ENCODE measurements around the gene NUDCD3.

NUDCD3 gene

DNA sequence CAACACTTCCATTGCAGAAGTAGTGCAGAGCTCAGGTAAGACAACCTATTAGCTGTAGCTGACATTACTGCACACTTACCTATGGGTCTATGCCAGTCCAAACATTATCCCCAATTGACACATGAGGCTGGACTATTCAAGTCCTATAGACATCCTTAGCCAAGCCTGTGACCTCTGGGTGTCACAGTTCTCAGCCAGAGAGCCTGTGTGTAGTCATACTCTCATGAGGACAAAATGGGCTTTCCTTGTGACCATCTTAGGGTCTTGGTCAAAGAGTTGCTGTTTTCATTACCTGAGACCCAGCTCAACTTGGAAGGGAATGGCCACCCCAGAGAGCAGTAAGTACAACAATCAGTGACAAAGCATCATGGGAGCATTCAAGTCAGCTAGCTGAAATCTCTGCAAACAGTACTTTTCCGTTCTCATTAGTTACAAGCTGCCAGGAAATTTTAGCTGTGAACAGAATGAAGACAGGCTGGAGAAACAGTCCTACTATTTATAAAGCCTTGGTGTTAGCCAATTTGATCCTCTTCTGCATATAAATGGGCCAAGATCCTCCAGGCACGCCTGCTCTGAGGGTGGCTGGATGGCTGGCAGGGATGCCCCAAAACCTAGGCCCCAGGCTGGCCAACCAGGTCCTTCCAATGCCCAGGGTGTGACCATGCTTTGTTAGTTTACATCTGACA, 44.3 kb downstream of the NUDCD3 start:
- in situ Hi-C loops (cut with HindIII; ENCODE audit: low sequenced_read_pairs): no loop called here
- TF ChIP-seq, protein P1, sequence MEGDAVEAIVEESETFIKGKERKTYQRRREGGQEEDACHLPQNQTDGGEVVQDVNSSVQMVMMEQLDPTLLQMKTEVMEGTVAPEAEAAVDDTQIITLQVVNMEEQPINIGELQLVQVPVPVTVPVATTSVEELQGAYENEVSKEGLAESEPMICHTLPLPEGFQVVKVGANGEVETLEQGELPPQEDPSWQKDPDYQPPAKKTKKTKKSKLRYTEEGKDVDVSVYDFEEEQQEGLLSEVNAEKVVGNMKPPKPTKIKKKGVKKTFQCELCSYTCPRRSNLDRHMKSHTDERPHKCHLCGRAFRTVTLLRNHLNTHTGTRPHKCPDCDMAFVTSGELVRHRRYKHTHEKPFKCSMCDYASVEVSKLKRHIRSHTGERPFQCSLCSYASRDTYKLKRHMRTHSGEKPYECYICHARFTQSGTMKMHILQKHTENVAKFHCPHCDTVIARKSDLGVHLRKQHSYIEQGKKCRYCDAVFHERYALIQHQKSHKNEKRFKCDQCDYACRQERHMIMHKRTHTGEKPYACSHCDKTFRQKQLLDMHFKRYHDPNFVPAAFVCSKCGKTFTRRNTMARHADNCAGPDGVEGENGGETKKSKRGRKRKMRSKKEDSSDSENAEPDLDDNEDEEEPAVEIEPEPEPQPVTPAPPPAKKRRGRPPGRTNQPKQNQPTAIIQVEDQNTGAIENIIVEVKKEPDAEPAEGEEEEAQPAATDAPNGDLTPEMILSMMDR (IDR thresholded peaks at IDR 0.05; ENCODE audit: low read depth, low read length): no peak

DNA sequence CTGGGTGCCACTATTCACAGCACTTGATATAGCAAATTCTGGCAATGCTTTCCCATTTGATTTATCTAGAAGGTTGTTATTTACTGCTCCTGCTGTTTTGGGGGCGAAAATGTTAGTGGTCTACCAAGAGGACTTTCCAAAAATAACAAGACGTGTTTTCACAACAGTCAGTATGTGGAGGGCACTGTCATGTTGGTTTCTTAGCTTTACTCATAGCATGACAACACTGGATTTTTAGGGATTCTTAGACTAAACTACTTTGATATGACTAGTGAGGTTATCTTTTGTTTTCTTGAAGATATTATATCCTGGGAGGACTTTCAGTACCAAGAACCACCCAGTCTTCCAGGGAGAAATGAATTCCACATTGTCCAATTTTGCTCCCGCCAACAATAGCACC, 49.4 kb downstream of the NUDCD3 start:
- in situ Hi-C loops (cut with HindIII; ENCODE audit: low sequenced_read_pairs): no loop called here
- DNase-seq (ENCODE audit: low read depth, low spot score): no peak
- H3K4me3 ChIP-seq (ENCODE audit: low read depth, low read length): no peak overlapping the region
- TF ChIP-seq, protein P1 (IDR thresholded peaks at IDR 0.05; ENCODE audit: low read depth, low read length): no peak

More for the DNA sequence above, 44.3 kb downstream of the NUDCD3 start:
- H3K4me3 ChIP-seq (ENCODE audit: low read depth, low read length): no peak overlapping the region
- no peak for DNase-seq (ENCODE audit: low read depth, low spot score)

DNA sequence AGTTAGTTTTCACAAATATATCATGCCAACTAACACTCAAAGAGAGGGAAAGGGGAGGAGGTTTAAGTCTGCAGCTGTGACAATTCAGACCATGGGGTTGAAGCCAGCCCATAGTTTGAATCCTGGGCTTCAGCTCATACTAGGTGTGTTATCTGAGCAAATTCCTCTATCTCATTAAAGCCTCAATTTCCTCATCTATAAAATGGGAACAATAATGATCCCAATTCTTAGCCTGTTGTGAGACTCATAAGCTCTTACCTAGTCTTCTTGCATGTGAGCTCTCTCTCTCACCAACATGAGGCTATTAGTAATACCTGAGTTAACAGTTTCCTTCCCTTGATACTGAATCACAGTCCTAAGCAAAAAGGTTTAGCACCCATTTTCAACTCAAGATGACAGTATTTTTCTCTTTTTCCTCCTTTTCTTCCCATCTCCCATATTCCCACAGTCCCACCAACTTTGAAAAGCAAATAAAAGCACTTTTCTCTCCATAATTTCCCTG, 49.8 kb downstream of the NUDCD3 start:
- no peak overlapping the region for H3K4me3 ChIP-seq (ENCODE audit: low read depth, low read length)

DNA sequence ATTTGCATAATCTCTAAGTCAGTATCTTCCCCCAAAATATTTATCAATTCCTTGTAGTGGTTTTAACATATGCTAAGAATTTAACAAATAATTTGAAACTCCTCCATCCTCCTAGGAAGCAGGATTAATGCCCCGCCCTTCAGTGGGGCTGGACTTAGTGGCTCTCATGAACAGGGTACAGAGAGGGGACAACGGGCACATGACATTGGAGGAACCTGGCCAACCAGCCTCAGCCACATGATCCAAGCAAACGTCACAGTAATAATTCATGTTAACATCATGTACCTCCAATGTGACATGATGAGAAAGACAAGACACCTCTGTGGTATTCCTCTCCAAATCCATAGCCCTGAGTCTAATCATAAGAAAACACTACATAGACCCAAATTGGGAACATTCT, 50.5 kb downstream of the NUDCD3 start:
- TF ChIP-seq, protein P1 (IDR thresholded peaks at IDR 0.05; ENCODE audit: low read depth, low read length): no peak
- no peak for DNase-seq (ENCODE audit: low read depth, low spot score)
- in situ Hi-C loops (cut with HindIII; ENCODE audit: low sequenced_read_pairs): no loop called here
- H3K4me3 ChIP-seq (ENCODE audit: low read depth, low read length): no peak overlapping the region

More for the DNA sequence above, 49.8 kb downstream of the NUDCD3 start:
- in situ Hi-C loops (cut with HindIII; ENCODE audit: low sequenced_read_pairs): no loop called here
- TF ChIP-seq, protein P1 (IDR thresholded peaks at IDR 0.05; ENCODE audit: low read depth, low read length): no peak
- no peak for DNase-seq (ENCODE audit: low read depth, low spot score)

DNA sequence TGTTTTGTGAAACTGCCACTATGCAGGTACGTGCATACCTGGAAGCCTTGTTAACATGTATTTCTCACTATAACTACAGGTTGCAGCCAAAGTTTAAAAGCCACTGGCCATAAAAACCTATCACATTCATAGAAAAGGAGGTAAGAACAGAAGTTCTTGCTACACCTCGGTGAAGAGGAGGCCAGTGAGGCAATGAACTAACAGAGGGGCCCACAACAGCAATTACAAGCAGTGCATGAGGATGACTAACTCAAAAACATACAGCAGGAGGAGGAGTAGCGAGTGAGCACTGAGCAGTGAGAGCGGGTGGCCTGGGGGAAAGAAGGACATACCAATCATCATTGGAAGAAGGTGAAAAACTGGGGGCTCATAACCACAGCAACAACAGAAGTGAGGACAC, 51.6 kb downstream of the NUDCD3 start:
- TF ChIP-seq, protein P1 (IDR thresholded peaks at IDR 0.05; ENCODE audit: low read depth, low read length): no peak
- no peak overlapping the region for H3K4me3 ChIP-seq (ENCODE audit: low read depth, low read length)
- in situ Hi-C loops (cut with HindIII; ENCODE audit: low sequenced_read_pairs): no loop called here
- DNase-seq (ENCODE audit: low read depth, low spot score): no peak

DNA sequence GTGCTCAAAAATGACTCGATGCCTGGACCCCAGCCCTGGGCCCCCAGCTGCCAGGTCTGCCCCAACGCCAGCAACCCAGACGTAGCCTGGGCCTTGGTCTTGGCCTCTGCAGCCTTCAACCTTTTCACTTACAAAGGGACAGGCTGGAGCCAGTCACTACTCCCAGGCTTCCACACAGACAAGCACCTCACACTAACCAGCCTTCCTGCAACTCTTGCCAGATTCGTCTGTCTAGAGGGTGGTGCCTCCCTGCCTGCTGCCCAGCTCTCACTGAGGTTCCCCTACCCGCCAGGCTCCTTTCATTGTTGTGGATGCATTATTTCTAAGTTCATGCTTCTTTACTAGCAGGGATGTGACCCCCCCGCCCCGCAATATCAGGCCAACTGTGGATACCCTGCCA, 56.3 kb downstream of the NUDCD3 start:
- in situ Hi-C loops (cut with HindIII; ENCODE audit: low sequenced_read_pairs): no loop called here
- TF ChIP-seq, protein P1 (IDR thresholded peaks at IDR 0.05; ENCODE audit: low read depth, low read length): no peak
- no peak overlapping the region for H3K4me3 ChIP-seq (ENCODE audit: low read depth, low read length)
- no peak for DNase-seq (ENCODE audit: low read depth, low spot score)

Data from astrocyte of the spinal cord (primary cell).